Measurements from ENCODE around the gene HOTAIR.

- no peak for TF ChIP-seq CTCF (IDR thresholded peaks at IDR 0.05; ENCODE audit: insufficient read depth, low read depth, low read length)
- no peak for TF ChIP-seq EZH2 (IDR thresholded peaks at IDR 0.05; ENCODE audit: insufficient read depth, low read length)
Observed at GRCh38 chr12:54010972-54011664, 36.4 kb upstream of the HOTAIR start.

Data from astrocyte (in vitro differentiated cells and primary cell).